Stimulated activated effector memory CD8-positive, alpha-beta T cell treated with anti-CD3 and anti-CD28 coated beads, Interleukin-12 subunit alpha, Interleukin-12 subunit beta, amount 100 ng/mL, for 72 hours (primary cell): Measurements from ENCODE around the gene FGGY.
"Not testable (repeated sequence)": the region's sequence is repeated elsewhere in the genome, so short reads cannot be mapped to it uniquely, and the experiment has no call there.

Experiments used
- ATAC-seq: fragments of 150-1000 bp; cut with Tn5 transposase; 2 replicates; pipeline ENCODE4 v1.10.0; 2021
- DNase-seq, 2 donors: peaks; one replicate each; pipeline ENCODE4 v3.0.0; 2021 to 2022; ENCODE audit warnings: low spot score in 2 of 2
- H3K27ac Mint-ChIP-seq: one replicate; pipeline ENCODE4 v1.8.0; 2022; ENCODE audit warnings: mild to moderate bottlenecking, mixed read lengths
- H3K36me3 Mint-ChIP-seq: one replicate; pipeline ENCODE4 v1.8.0; 2022; ENCODE audit warnings: mild to moderate bottlenecking, mixed read lengths
- H3K4me1 Mint-ChIP-seq: one replicate; pipeline ENCODE4 v1.8.0; 2022; ENCODE audit warnings: mixed read lengths
- H3K4me3 Mint-ChIP-seq: one replicate; pipeline ENCODE4 v1.8.0; 2022; ENCODE audit warnings: mild to moderate bottlenecking, mixed read lengths
- H3K9me3 Mint-ChIP-seq: one replicate; pipeline ENCODE4 v1.8.0; 2022; ENCODE audit warnings: mixed read lengths

Gene FGGY

GRCh38 chr1:59434336-59434735 lies 137.4 kb downstream of the FGGY start:
- no peak for ATAC-seq
- H3K4me3 Mint-ChIP-seq = no peak overlapping the region
- H3K4me1 Mint-ChIP-seq = peaks cover 32% of the 10 kb centered on the region
- no peaks in the 10 kb centered on the region for H3K9me3 Mint-ChIP-seq
- DNase-seq = no peak
- peak overlapping the region; percentile 77 for H3K27ac Mint-ChIP-seq
- no peaks in the 10 kb centered on the region for H3K36me3 Mint-ChIP-seq

- ATAC-seq = no peak
- no peaks in the 10 kb centered on the region for H3K9me3 Mint-ChIP-seq
- no peaks in the 10 kb centered on the region for H3K36me3 Mint-ChIP-seq
- DNase-seq = no peak
- H3K4me3 Mint-ChIP-seq = no peak overlapping the region
- H3K4me1 Mint-ChIP-seq = peaks cover 32% of the 10 kb centered on the region
- H3K27ac Mint-ChIP-seq = peak overlapping the region; percentile 13
These were observed 139.7 kb downstream of the FGGY start for GRCh38 chr1:59436637-59437036.

GRCh38 chr1:59438058-59438560 lies 141.2 kb downstream of the FGGY start:
- Mint-ChIP-seq H3K36me3 (no peaks in the 10 kb centered on the region), H3K9me3 (no peaks in the 10 kb centered on the region), H3K4me1 (peaks cover 26% of the 10 kb centered on the region), H3K4me3 (no peak overlapping the region), H3K27ac (no peak overlapping the region)
- DNase-seq (no peak), ATAC-seq (no peak)

GRCh38 chr1:59442492-59442891 lies 145.6 kb downstream of the FGGY start:
- H3K4me1 Mint-ChIP-seq = peaks cover 8% of the 10 kb centered on the region
- no peak overlapping the region for H3K4me3 Mint-ChIP-seq
- ATAC-seq = peak; percentile 68
- no peak overlapping the region for H3K27ac Mint-ChIP-seq
- no peaks in the 10 kb centered on the region for H3K36me3 Mint-ChIP-seq
- no peaks in the 10 kb centered on the region for H3K9me3 Mint-ChIP-seq
- no peak for DNase-seq

DNA sequence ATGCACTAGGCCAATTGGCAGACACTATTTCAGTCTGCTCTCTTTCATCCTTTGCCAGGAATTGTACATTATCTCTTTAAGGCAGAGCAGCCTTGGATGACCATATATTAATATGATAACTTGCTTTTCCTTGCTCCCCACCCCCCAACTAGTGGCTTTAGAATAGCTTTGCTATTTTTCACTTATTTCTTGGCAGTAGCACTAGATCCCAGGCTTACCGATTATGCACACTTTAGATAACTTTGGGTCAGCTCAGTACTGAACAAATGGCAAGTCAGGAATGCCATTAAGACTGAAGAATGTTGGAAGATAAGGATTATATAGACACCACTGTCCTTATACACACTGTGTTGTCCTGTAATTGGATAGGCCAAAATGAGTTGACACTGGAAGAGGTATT lies 146.4 kb downstream of the FGGY start:
- DNase-seq (no peak), ATAC-seq (no peak)
- Mint-ChIP-seq H3K4me1 (peaks cover 8% of the 10 kb centered on the region), H3K27ac (no peak overlapping the region), H3K9me3 (no peaks in the 10 kb centered on the region), H3K36me3 (no peaks in the 10 kb centered on the region), H3K4me3 (no peak overlapping the region)

- Mint-ChIP-seq H3K36me3 (no peaks in the 10 kb centered on the region), H3K4me1 (peaks cover 8% of the 10 kb centered on the region), H3K9me3 (no peaks in the 10 kb centered on the region), H3K4me3 (no peak overlapping the region), H3K27ac (no peak overlapping the region)
- no peak for DNase-seq
- ATAC-seq = no peak
These were observed 147.6 kb downstream of the FGGY start for GRCh38 chr1:59444520-59444919.

- ATAC-seq = no peak
These were observed 148.1 kb downstream of the FGGY start for GRCh38 chr1:59445040-59445439.

GRCh38 chr1:59446257-59446901 lies 149.5 kb downstream of the FGGY start:
- H3K4me1 Mint-ChIP-seq = peaks cover 8% of the 10 kb centered on the region
- ATAC-seq (no peak), DNase-seq (no peak)
- H3K9me3 Mint-ChIP-seq = no peaks in the 10 kb centered on the region
- H3K27ac Mint-ChIP-seq = peak overlapping the region; percentile 59
- no peak overlapping the region for H3K4me3 Mint-ChIP-seq
- no peaks in the 10 kb centered on the region for H3K36me3 Mint-ChIP-seq

More at GRCh38 chr1:59445040-59445439, 148.1 kb downstream of the FGGY start:
- Mint-ChIP-seq H3K4me3 (no peak overlapping the region), H3K9me3 (no peaks in the 10 kb centered on the region), H3K27ac (peak overlapping the region; percentile 59), H3K36me3 (no peaks in the 10 kb centered on the region), H3K4me1 (peaks cover 8% of the 10 kb centered on the region)
- DNase-seq = no peak

DNA sequence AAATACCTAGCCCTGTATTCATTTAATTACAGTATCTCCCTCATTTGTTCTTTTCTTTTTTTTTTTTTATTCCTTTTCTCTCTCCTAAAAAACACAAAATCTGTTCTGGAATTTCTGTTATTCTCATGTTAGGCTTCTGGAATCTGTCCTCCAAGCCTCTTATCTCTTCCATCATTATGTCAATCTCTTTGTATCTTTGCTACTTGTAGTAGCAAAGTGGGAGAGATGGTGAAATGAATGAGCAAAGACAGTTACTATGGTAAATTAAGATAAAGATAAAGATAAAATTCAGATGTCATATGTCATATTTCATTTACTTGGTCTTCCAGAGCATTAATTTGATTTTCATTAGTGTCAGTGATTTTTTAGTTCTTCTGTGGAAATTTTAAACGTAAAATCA lies 155.1 kb downstream of the FGGY start:
- Mint-ChIP-seq H3K9me3 (no peaks in the 10 kb centered on the region), H3K4me3 (no peak overlapping the region), H3K4me1 (no peaks in the 10 kb centered on the region), H3K36me3 (no peaks in the 10 kb centered on the region), H3K27ac (no peak overlapping the region)
- DNase-seq = no peak
- ATAC-seq = no peak

GRCh38 chr1:59452559-59452958 lies 155.7 kb downstream of the FGGY start:
- H3K36me3 Mint-ChIP-seq = no peaks in the 10 kb centered on the region
- no peak for DNase-seq
- H3K9me3 Mint-ChIP-seq = no peaks in the 10 kb centered on the region
- no peaks in the 10 kb centered on the region for H3K4me1 Mint-ChIP-seq
- ATAC-seq = no peak
- no peak overlapping the region for H3K4me3 Mint-ChIP-seq
- H3K27ac Mint-ChIP-seq = no peak overlapping the region

DNA sequence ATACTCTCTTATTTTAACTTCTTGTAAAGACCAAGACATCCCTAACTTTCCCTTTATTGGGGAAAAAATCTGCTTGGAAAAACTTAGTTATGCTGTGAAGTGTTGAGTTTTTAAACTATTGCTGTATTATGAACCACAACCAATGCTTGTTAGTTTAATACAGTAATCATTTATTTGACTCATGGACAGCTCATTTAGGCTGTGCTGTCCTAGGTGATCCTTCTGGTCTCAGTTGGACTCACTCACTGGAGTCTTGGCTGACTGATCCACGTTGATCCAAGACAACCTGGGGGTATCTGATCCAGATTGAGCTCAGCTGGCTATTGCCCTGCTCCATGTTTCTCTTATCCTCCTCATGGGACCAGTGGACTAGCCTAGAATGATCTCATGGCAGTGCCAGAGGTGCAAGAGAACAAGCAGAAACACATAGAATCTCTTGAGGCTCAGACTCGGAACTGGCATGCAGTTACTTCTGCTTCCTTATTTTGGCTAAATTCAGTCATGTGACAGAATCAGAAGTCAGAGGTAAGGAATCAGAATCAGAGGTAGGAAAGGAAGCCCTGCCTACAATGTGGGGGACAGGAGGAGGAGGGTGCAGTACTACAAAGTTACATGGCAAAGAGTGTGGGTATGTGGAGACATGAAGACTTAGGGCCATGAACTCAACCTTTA lies 156.5 kb downstream of the FGGY start:
- ATAC-seq (no peak), DNase-seq (no peak)
- Mint-ChIP-seq H3K4me3 (no peak overlapping the region), H3K4me1 (no peaks in the 10 kb centered on the region), H3K36me3 (no peaks in the 10 kb centered on the region), H3K9me3 (no peaks in the 10 kb centered on the region), H3K27ac (no peak overlapping the region)

- H3K9me3 Mint-ChIP-seq = peaks cover 2% of the 10 kb centered on the region
- DNase-seq (no peak), ATAC-seq (no peak)
- H3K4me3 Mint-ChIP-seq = no peak overlapping the region
- no peak overlapping the region for H3K27ac Mint-ChIP-seq
- H3K4me1 Mint-ChIP-seq = no peaks in the 10 kb centered on the region
- H3K36me3 Mint-ChIP-seq = no peaks in the 10 kb centered on the region
These were observed 158.3 kb downstream of the FGGY start for GRCh38 chr1:59455206-59455605.

- Mint-ChIP-seq H3K9me3 (peaks cover 5% of the 10 kb centered on the region), H3K36me3 (no peaks in the 10 kb centered on the region), H3K4me3 (no peak overlapping the region), H3K4me1 (no peaks in the 10 kb centered on the region), H3K27ac (no peak overlapping the region)
- ATAC-seq (no peak), DNase-seq (no peak)
These were observed 160.9 kb downstream of the FGGY start for GRCh38 chr1:59457786-59458185.

GRCh38 chr1:59458884-59459283 lies 162.0 kb downstream of the FGGY start:
- Mint-ChIP-seq H3K4me1 (no peaks in the 10 kb centered on the region), H3K9me3 (peaks cover 5% of the 10 kb centered on the region), H3K27ac (no peak overlapping the region), H3K36me3 (no peaks in the 10 kb centered on the region), H3K4me3 (no peak overlapping the region)
- no peak for ATAC-seq
- no peak for DNase-seq

DNA sequence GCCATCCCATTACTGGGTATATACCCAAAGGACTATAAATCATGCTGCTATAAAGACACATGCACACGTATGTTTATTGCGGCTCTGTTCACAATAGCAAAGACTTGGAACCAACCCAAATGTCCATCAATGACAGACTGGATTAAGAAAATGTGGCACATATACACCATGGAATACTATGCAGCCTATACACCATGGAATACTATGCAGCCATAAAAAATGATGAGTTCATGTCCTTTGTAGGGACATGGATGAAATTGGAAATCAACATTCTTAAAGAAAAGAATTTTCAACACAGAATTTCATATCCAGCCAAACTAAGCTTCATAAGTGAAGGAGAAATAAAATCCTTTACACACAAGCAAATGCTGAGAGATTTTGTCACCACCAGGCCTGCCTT lies 166.0 kb downstream of the FGGY start:
- not testable (repeated sequence) for H3K36me3 Mint-ChIP-seq, H3K4me1 Mint-ChIP-seq, H3K9me3 Mint-ChIP-seq, DNase-seq, ATAC-seq, H3K4me3 Mint-ChIP-seq, H3K27ac Mint-ChIP-seq

DNA sequence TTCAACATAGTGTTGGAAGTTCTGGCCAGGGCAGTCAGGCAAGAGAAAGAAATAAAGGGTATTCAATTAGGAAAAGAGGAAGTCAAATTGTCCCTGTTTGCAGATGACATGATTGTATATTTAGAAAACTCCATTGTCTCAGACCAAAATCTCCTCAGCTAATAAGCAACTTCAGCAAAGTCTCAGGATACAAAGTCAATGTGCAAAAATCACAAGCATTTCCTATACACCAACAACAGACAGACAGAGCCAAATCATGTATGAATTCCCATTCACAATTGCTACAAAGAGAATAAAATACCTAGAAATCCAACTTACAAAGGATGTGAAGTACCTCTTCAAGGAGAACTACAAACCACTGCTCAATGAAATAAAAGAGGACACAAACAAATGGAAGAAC lies 168.6 kb downstream of the FGGY start:
- not testable (repeated sequence) for H3K4me3 Mint-ChIP-seq, H3K9me3 Mint-ChIP-seq, H3K36me3 Mint-ChIP-seq, ATAC-seq, DNase-seq, H3K27ac Mint-ChIP-seq, H3K4me1 Mint-ChIP-seq
